Neural progenitor cell (in vitro differentiated cells): ENCODE results near the gene SKAP2.

Experiments
- EZH2 ChIP-seq: fragments of 200-600 bp; sonication (generic); IDR thresholded peaks from 2 replicates; pipeline ENCODE4 v1.6.1; 2017; ENCODE audit warnings: antibody characterized with exemption, mild to moderate bottlenecking, moderate library complexity
- EZH2phosphoT487 ChIP-seq: fragments of 200-600 bp; sonication (generic); IDR thresholded peaks from 2 replicates; pipeline ENCODE4 v1.6.1; 2017; ENCODE audit warnings: antibody characterized with exemption
- TF ChIP-seq, protein P1 (sequence below): fragments of 200-600 bp; sonication (generic); IDR thresholded peaks from 2 replicates; pipeline ENCODE4 v1.5.1; 2017; ENCODE audit warnings: antibody characterized with exemption, mild to moderate bottlenecking

DNA sequence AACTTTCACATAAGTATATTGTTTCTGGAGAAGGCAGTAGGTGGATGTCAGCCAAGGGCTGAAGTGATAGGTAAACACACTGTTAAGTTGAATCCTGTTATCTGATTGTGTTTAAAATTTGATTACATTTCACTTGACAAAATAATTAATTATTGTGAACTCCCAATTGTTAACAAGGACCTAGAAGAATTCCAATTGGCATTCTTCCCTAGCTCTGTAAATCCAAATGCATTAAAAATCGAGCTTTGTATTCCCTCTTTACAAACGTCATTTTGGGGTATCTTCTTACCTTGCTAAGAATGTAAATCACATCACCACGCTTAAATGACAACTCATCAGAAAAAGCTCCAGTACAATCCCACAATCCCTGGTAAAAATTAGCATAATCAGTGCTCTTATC, 179.9 kb downstream of the SKAP2 start:
- TF ChIP-seq, protein P1, sequence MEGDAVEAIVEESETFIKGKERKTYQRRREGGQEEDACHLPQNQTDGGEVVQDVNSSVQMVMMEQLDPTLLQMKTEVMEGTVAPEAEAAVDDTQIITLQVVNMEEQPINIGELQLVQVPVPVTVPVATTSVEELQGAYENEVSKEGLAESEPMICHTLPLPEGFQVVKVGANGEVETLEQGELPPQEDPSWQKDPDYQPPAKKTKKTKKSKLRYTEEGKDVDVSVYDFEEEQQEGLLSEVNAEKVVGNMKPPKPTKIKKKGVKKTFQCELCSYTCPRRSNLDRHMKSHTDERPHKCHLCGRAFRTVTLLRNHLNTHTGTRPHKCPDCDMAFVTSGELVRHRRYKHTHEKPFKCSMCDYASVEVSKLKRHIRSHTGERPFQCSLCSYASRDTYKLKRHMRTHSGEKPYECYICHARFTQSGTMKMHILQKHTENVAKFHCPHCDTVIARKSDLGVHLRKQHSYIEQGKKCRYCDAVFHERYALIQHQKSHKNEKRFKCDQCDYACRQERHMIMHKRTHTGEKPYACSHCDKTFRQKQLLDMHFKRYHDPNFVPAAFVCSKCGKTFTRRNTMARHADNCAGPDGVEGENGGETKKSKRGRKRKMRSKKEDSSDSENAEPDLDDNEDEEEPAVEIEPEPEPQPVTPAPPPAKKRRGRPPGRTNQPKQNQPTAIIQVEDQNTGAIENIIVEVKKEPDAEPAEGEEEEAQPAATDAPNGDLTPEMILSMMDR: no peak
- TF ChIP-seq EZH2: no peak
- TF ChIP-seq EZH2phosphoT487: no peak
